Measurements from ENCODE around the gene MIAT. TPM values are rescaled to one million over a fixed set of nuclear protein-coding genes. Genes with fewer than 3 reads are reported as not detected.

MIAT gene
- total and polyA plus RNA-seq, 2 donors (not counting 3 experiments of a cell fraction or from before 2014, with no cell fraction given) = 0.03 to 0.80 TPM

DNA sequence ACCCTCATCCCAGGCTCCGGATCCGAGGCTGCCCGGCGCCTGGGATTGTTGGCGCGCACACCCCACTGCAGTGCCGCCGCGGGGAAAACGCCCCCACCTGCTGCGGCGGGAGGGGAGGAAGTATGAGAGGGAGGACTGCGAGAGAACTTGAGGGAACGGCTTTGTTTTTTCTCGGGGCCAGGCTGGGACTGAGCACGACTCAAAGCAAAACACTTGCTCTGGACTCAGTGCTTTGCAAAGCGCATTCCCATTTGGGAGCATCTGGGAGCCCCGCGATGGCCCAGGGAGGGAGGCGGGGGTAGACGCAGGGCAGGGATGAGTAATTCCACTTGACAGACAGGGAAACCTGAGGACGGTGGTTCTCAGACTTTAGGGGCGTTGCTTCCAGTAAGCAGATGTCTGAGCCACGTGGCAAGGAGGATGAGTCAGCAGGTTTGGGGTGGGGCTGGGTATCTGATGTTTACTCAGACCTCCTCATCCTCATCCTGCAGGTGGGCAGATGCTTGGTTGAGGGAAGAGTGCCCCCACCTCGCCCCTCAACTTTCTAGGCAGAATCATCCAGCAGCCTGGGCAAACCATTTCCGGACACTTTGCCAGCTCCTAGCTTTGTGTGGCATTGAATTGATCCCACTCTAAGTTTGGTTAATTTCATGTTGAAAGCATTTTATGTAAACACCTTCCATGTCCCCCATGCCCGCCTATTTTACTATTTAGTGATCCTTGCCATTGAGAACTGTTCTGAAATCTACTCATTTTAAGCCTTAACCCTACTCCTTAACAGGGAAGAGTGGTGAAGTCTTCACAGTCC is 1.5 kb downstream of the MIAT start:
- Histone ChIP-seq H3K9me3 (replicated peaks; ENCODE audit: control insufficient read depth, insufficient read depth, low read length) (no peaks in the 10 kb centered on the region), H3K9ac (replicated peaks; ENCODE audit: extremely low read depth, insufficient read depth, low read length) (no peak overlapping the region), H3K27ac (ENCODE audit: insufficient read depth, low read depth, low read length) (no peak overlapping the region), H3K36me3 (ENCODE audit: control insufficient read depth in 2 of 2, extremely low read depth in 1 of 2, insufficient read depth in 2 of 2, low read length in 2 of 2) (no peaks in the 10 kb centered on the region), H3K9me1 (replicated peaks; ENCODE audit: control insufficient read depth, extremely low read depth, insufficient read depth, low read length) (no peaks in the 10 kb centered on the region), H3K4me2 (ENCODE audit: insufficient read depth, low read length) (peak overlapping the region; percentile 87), H3K27me3 (ENCODE audit: control insufficient read depth in 2 of 2, insufficient read depth in 2 of 2, low read length in 2 of 2) (peaks cover 22 to 48% of the 10 kb centered on the region in 2 experiments), H4K20me1 (replicated peaks; ENCODE audit: control insufficient read depth, extremely low read depth, insufficient read depth, low read length) (no peaks in the 10 kb centered on the region), H2AFZ (ENCODE audit: low read depth, low read length) (peak overlapping the region; percentile 65), H3K79me2 (ENCODE audit: control insufficient read depth, insufficient read depth, low read length) (no peaks in the 10 kb centered on the region), H3K4me1 (ENCODE audit: control insufficient read depth, extremely low read depth, insufficient read depth, low read length) (peaks cover 13% of the 10 kb centered on the region), H3K4me3 (replicated peaks in 1 of 3; ENCODE audit: insufficient read depth in 1 of 3, low read depth in 1 of 3, low read length in 3 of 3) (peak overlapping the region; percentile 7 to 15 (median 10))
- no TSS peak for BruUV-seq (replicated peaks)
- POLR2A ChIA-PET = no interaction called here
- no peak for TF ChIP-seq GATA2 (IDR thresholded peaks at IDR 0.05; ENCODE audit: insufficient read depth, insufficient read length, low read depth, low read length)
- TF ChIP-seq, protein P1, sequence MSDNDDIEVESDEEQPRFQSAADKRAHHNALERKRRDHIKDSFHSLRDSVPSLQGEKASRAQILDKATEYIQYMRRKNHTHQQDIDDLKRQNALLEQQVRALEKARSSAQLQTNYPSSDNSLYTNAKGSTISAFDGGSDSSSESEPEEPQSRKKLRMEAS (IDR thresholded peaks at IDR 0.05; ENCODE audit: insufficient read depth, insufficient read length) = peak; percentile 40
- TF ChIP-seq, protein P2, sequence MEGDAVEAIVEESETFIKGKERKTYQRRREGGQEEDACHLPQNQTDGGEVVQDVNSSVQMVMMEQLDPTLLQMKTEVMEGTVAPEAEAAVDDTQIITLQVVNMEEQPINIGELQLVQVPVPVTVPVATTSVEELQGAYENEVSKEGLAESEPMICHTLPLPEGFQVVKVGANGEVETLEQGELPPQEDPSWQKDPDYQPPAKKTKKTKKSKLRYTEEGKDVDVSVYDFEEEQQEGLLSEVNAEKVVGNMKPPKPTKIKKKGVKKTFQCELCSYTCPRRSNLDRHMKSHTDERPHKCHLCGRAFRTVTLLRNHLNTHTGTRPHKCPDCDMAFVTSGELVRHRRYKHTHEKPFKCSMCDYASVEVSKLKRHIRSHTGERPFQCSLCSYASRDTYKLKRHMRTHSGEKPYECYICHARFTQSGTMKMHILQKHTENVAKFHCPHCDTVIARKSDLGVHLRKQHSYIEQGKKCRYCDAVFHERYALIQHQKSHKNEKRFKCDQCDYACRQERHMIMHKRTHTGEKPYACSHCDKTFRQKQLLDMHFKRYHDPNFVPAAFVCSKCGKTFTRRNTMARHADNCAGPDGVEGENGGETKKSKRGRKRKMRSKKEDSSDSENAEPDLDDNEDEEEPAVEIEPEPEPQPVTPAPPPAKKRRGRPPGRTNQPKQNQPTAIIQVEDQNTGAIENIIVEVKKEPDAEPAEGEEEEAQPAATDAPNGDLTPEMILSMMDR (IDR thresholded peaks at IDR 0.05; ENCODE audit: extremely low read depth in 1 of 2, insufficient read depth in 1 of 2, low read depth in 1 of 2, low read length in 2 of 2) = no peak
- TF ChIP-seq MYC (IDR thresholded peaks at IDR 0.05; ENCODE audit: low read depth, low read length) = no peak
- peak; percentile 8 for TF ChIP-seq JUN (IDR thresholded peaks at IDR 0.05; ENCODE audit: borderline replicate concordance, insufficient read depth, insufficient read length, low read depth)
- no peak for TF ChIP-seq EZH2 (IDR thresholded peaks at IDR 0.05; ENCODE audit: borderline replicate concordance, low read depth, low read length, severe bottlenecking)
- TF ChIP-seq FOS (IDR thresholded peaks at IDR 0.05; ENCODE audit: borderline replicate concordance, insufficient read depth, low read length) = peak; percentile 60
- no peak for TF ChIP-seq POLR2A (IDR thresholded peaks at IDR 0.05; ENCODE audit: low read depth, low read length)
- TF ChIP-seq POLR2AphosphoS5 (IDR thresholded peaks at IDR 0.05; ENCODE audit: insufficient read depth, low read depth, low read length) = no peak
- DNase-seq (ENCODE audit: low read depth, low spot score) (peak; percentile 52), FAIRE-seq (peak; percentile 75)
- dilution Hi-C loops (cut with MboI; ENCODE audit: extremely low pct_ligation_motif_present, low sequenced_read_pairs) (no loop called here), intact Hi-C loops (cut with micrococcal nuclease) (no loop called here)
- CTCF ChIA-PET = no interaction called here
